Measurements from ENCODE around the gene LTBP1.

Gene LTBP1

GRCh38 chr2:33448220-33448899 lies 501.6 kb downstream of the LTBP1 start:
- no peak for DNase-seq
